Endodermal cell (in vitro differentiated cells): ENCODE results near the gene ABI2. TPM values are rescaled to one million over a fixed set of nuclear protein-coding genes. Genes with fewer than 3 reads are reported as not detected.

ENCODE experiments used
- DNase-seq: peaks from one replicate; pipeline ENCODE4 v3.0.0-alpha.2; 2017
- H3K27ac ChIP-seq: 2 replicates; pipeline ENCODE4 v1.5.1; 2013; ENCODE audit warnings: mild to moderate bottlenecking, low read depth, low read length, moderate library complexity
- H3K27me3 ChIP-seq: 2 replicates; pipeline ENCODE4 v1.6.1; 2013; ENCODE audit warnings: mild to moderate bottlenecking, low read length, moderate library complexity; ENCODE audit not compliant: insufficient read depth, control insufficient read depth, poor library complexity, severe bottlenecking
- H3K36me3 ChIP-seq: 2 replicates; pipeline ENCODE4 v1.7.0; 2013; ENCODE audit warnings: mild to moderate bottlenecking, low read length, moderate library complexity; ENCODE audit not compliant: control insufficient read depth, insufficient read depth
- H3K4me1 ChIP-seq: one replicate; pipeline ENCODE4 v1.7.0; 2013; ENCODE audit warnings: low read length; ENCODE audit not compliant: control insufficient read depth, insufficient read depth
- H3K4me3 ChIP-seq: 2 replicates; pipeline ENCODE4 v1.5.1; 2013; ENCODE audit warnings: mild to moderate bottlenecking, low read length, moderate library complexity
- H3K9ac ChIP-seq: 2 replicates; pipeline ENCODE4 v1.6.1; 2013; ENCODE audit warnings: mild to moderate bottlenecking, low read length, moderate library complexity; ENCODE audit not compliant: poor library complexity, severe bottlenecking; ENCODE audit errors: extremely low read depth
- H3K9me3 ChIP-seq: 2 replicates; pipeline ENCODE4 v1.6.1; 2013; ENCODE audit warnings: mild to moderate bottlenecking, low read length, moderate library complexity; ENCODE audit not compliant: control insufficient read depth
- H3K27ac Mint-ChIP-seq: 2 replicates; pipeline ENCODE4 v1.8.0; 2020; ENCODE audit warnings: mixed read lengths
- H3K27me3 Mint-ChIP-seq: 2 replicates; pipeline ENCODE4 v1.8.0; 2021; ENCODE audit warnings: mild to moderate bottlenecking, mixed read lengths; ENCODE audit not compliant: insufficient read depth
- H3K36me3 Mint-ChIP-seq: 2 replicates; pipeline ENCODE4 v1.8.0; 2020; ENCODE audit warnings: low read depth, mixed read lengths
- H3K4me1 Mint-ChIP-seq: 2 replicates; pipeline ENCODE4 v1.8.0; 2020; ENCODE audit warnings: mixed read lengths
- H3K4me3 Mint-ChIP-seq: 2 replicates; pipeline ENCODE4 v1.8.0; 2020; ENCODE audit warnings: mild to moderate bottlenecking, moderate library complexity, mixed read lengths
- H3K9me3 Mint-ChIP-seq: 2 replicates; pipeline ENCODE4 v1.8.0; 2020; ENCODE audit warnings: mild to moderate bottlenecking, mixed read lengths
- WGBS, 2 experiments: methylation state at CpG; one replicate each; pipeline versions ENCODE4 v1.1.5 to v1.1.7; 2013; ENCODE audit warnings: missing lambda C conversion rate in 2 of 2, mixed read lengths in 1 of 2; ENCODE audit not compliant: insufficient coverage in 1 of 2, insufficient read length in 1 of 2; 5-methylcytosine and 5-hydroxymethylcytosine counted together
- total RNA-seq, 2 donors: library from RNA; stranded (reverse); fragmentation: NEBNext Ultra II Directional in 1 of 2; extraction: Animal tissue kit (Norgen Biotek cat#: 25700) in 1 of 2; gene quantifications; 2 replicates in 1 of 2; 3 replicates in 1 of 2; pipeline ENCODE4 v1.2.1, GENCODE V29; 2021
- TF ChIP-seq, protein P1 (sequence below): fragments of 200-600 bp; sonication (generic); conservative IDR thresholded peaks from 2 replicates; pipeline ENCODE4 v1.5.0; 2021; ENCODE audit warnings: antibody characterized with exemption, mild to moderate bottlenecking

Gene ABI2
- total RNA-seq, 2 donors from 2014 or later, result 115 to 139 TPM

DNA sequence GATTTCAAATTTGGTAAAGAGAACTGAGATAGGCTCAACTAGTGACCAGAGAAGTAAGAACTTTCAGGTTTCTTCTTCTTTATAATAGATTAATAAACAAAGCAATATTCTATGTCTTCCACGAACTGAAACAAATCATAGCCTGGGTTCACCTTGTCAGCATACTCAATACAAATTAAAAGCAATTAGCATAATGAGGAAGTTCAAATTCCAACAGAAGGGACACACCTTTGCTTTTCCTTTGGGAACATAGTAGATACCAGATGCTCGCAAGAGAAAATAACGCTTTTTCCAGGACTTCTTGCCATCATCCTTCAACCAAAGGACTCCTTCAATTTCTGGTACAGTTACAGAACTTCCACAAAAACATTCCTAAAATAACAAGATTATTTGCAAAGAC is 127.0 kb downstream of the ABI2 start:
- Mint-ChIP-seq H3K27me3 (no peaks in the 10 kb centered on the region), H3K27ac (no peak overlapping the region), H3K36me3 (peaks cover 37% of the 10 kb centered on the region), H3K4me3 (no peak overlapping the region), H3K9me3 (no peaks in the 10 kb centered on the region), H3K4me1 (no peaks in the 10 kb centered on the region)
- no peak overlapping the region for H3K27ac ChIP-seq
- 90 to 100% methylated on average over 2 to 3 of the region's 3 CpGs for WGBS, 2 experiments
- no peak overlapping the region for H3K4me3 ChIP-seq
- TF ChIP-seq, protein P1, sequence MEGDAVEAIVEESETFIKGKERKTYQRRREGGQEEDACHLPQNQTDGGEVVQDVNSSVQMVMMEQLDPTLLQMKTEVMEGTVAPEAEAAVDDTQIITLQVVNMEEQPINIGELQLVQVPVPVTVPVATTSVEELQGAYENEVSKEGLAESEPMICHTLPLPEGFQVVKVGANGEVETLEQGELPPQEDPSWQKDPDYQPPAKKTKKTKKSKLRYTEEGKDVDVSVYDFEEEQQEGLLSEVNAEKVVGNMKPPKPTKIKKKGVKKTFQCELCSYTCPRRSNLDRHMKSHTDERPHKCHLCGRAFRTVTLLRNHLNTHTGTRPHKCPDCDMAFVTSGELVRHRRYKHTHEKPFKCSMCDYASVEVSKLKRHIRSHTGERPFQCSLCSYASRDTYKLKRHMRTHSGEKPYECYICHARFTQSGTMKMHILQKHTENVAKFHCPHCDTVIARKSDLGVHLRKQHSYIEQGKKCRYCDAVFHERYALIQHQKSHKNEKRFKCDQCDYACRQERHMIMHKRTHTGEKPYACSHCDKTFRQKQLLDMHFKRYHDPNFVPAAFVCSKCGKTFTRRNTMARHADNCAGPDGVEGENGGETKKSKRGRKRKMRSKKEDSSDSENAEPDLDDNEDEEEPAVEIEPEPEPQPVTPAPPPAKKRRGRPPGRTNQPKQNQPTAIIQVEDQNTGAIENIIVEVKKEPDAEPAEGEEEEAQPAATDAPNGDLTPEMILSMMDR, result no peak
- peaks cover 75% of the 10 kb centered on the region for H3K36me3 ChIP-seq
- no peak for DNase-seq
- H3K27me3 ChIP-seq, result no peaks in the 10 kb centered on the region
- H3K4me1 ChIP-seq, result no peaks in the 10 kb centered on the region
- H3K9me3 ChIP-seq, result no peaks in the 10 kb centered on the region
- H3K9ac ChIP-seq, result no peak overlapping the region

- no peaks in the 10 kb centered on the region for H3K9me3 ChIP-seq
- peak overlapping the region; percentile 44 for H3K27ac Mint-ChIP-seq
Measured at GRCh38 chr2:203461746-203462145, 133.6 kb downstream of the ABI2 start.

GRCh38 chr2:203462308-203462707 is 134.1 kb downstream of the ABI2 start:
- H3K9me3 ChIP-seq, result no peaks in the 10 kb centered on the region
- H3K27ac ChIP-seq, result no peak overlapping the region
- Mint-ChIP-seq H3K36me3 (peaks cover 26% of the 10 kb centered on the region), H3K9me3 (no peaks in the 10 kb centered on the region), H3K27me3 (no peaks in the 10 kb centered on the region), H3K27ac (no peak overlapping the region), H3K4me3 (no peak overlapping the region), H3K4me1 (no peaks in the 10 kb centered on the region)
- no peaks in the 10 kb centered on the region for H3K4me1 ChIP-seq
- no peaks in the 10 kb centered on the region for H3K27me3 ChIP-seq
- peaks cover 40% of the 10 kb centered on the region for H3K36me3 ChIP-seq
- TF ChIP-seq, protein P1, result no peak
- WGBS, 2 experiments, result no CpG with 5 or more reads among the region's 1 CpG
- H3K9ac ChIP-seq, result no peak overlapping the region
- DNase-seq, result no peak
- H3K4me3 ChIP-seq, result no peak overlapping the region

More at GRCh38 chr2:203461746-203462145, 133.6 kb downstream of the ABI2 start:
- H3K27me3 ChIP-seq, result no peaks in the 10 kb centered on the region
- peaks cover 42% of the 10 kb centered on the region for H3K36me3 ChIP-seq
- H3K27ac ChIP-seq, result no peak overlapping the region
- H3K9ac ChIP-seq, result no peak overlapping the region
- DNase-seq, result no peak
- H3K9me3 Mint-ChIP-seq, result no peaks in the 10 kb centered on the region
- no peak overlapping the region for H3K4me3 Mint-ChIP-seq
- H3K4me3 ChIP-seq, result no peak overlapping the region
- no peaks in the 10 kb centered on the region for H3K27me3 Mint-ChIP-seq
- peaks cover 28% of the 10 kb centered on the region for H3K36me3 Mint-ChIP-seq
- H3K4me1 ChIP-seq, result no peaks in the 10 kb centered on the region
- TF ChIP-seq, protein P1, result no peak
- H3K4me1 Mint-ChIP-seq, result no peaks in the 10 kb centered on the region
